Measurements from ENCODE around the gene SF1.

The SF1 gene

GRCh38 chr11:64745189-64745520 is 33.2 kb downstream of the SF1 start:
- DNase-seq (ENCODE audit: low read depth), result no peak

- DNase-seq (ENCODE audit: low read depth), result no peak
Measured at GRCh38 chr11:64744544-64745188, 33.7 kb downstream of the SF1 start.

- DNase-seq (ENCODE audit: low read depth), result no peak
Measured at GRCh38 chr11:64743591-64744543, 34.5 kb downstream of the SF1 start, which contains the start of gene RASGRP2. Gene RASGRP2, minus strand, starts transcription at chr11:64744142. Its CDS starts 1,276 bp downstream, at chr11:64742866.

- no peak for DNase-seq (ENCODE audit: low read depth)
Measured at GRCh38 chr11:64742889-64743590, 35.3 kb downstream of the SF1 start.

GRCh38 chr11:64742087-64742888 is 36.1 kb downstream of the SF1 start:
- no peak for DNase-seq (ENCODE audit: low read depth)

GRCh38 chr11:64741375-64742086 is 36.8 kb downstream of the SF1 start:
- DNase-seq (ENCODE audit: low read depth), result no peak

- DNase-seq (ENCODE audit: low read depth), result no peak
Measured at GRCh38 chr11:64739871-64740270, 38.5 kb downstream of the SF1 start.

GRCh38 chr11:64736654-64737053 is 41.7 kb downstream of the SF1 start:
- DNase-seq (ENCODE audit: low read depth), result no peak

- no peak for DNase-seq (ENCODE audit: low read depth)
Measured at GRCh38 chr11:64735725-64736259, 42.5 kb downstream of the SF1 start.

- DNase-seq (ENCODE audit: low read depth), result no peak
Measured at GRCh38 chr11:64734811-64735724, 43.3 kb downstream of the SF1 start.

- no peak for DNase-seq (ENCODE audit: low read depth)
Measured at GRCh38 chr11:64731601-64732000, 46.7 kb downstream of the SF1 start.

GRCh38 chr11:64729851-64730382 is 48.4 kb downstream of the SF1 start:
- no peak for DNase-seq (ENCODE audit: low read depth)

- no peak for DNase-seq (ENCODE audit: low read depth)
Measured at GRCh38 chr11:64728757-64729365, 49.5 kb downstream of the SF1 start.

GRCh38 chr11:64726867-64727530 is 51.3 kb downstream of the SF1 start:
- DNase-seq (ENCODE audit: low read depth), result no peak

GRCh38 chr11:64726211-64726641 is 52.1 kb downstream of the SF1 start:
- no peak for DNase-seq (ENCODE audit: low read depth)

GRCh38 chr11:64724863-64725532 is 53.3 kb downstream of the SF1 start:
- no peak for DNase-seq (ENCODE audit: low read depth)

- DNase-seq (ENCODE audit: low read depth), result no peak
Measured at GRCh38 chr11:64723907-64724862, 54.2 kb downstream of the SF1 start.

Measured in HS-5 (cell line).